ENCODE measurements around the gene C12orf54.
"Not testable (repeated sequence)": the region's sequence is repeated elsewhere in the genome, so short reads cannot be mapped to it uniquely, and the experiment has no call there.

Gene C12orf54

DNA sequence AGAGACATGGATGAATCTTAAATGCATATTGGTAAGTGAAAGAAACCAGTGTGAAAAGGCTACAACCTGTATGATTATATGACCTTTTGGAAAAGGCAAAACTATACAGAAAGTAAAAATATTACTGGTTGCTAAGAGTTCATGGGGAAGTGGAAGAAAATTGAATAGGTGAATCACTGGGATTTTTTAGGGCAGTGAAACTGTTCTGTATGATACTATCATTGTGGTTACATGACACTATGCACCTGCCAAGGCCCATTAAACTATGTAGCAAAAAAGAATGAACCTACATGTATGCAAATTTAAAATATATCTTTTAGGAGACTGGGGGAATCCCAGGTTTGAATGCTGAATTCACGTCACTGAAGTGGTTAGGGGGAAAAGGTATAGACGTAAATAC, 30.6 kb downstream of the C12orf54 start:
- no peak for DNase-seq

DNA sequence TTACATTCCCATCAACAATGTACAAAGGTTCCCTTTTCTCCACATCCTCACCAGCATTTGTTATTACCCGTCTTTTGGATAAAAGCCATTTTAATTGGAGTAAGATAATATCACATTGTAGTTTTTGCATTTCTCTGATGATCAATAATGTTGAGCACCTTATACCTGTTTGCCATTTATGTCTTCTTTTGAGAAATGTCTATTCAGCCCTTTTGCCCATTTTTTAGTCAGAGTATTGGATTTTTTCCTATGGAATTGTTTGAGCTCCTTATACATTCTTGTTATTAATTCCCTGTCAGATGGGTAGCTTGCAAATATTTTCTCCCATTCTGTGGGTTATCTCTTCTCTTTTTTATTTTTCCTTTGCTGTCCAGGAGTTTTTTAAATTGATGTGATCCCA, 32.4 kb downstream of the C12orf54 start:
- DNase-seq = no peak

DNA sequence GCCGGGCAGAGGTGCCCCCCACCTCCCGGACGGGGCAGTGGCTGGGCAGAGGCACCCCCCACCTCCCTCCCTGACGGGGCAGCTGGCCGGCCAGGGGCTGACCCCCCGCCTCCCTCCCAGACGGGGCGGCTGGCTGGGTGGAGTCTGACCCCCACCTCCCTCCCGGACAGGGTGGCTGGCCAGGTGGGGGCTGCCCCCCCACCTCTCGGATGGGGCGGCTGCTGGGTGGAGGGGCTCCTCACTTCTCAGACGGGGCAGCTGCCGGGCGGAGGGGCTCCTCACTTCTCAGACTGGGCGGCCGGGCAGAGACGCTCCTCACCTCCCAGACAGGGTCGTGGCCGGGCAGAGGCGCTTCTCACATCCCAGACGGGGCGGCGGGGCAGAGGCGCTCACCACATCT, 38.1 kb downstream of the C12orf54 start:
- not testable (repeated sequence) for DNase-seq

DNA sequence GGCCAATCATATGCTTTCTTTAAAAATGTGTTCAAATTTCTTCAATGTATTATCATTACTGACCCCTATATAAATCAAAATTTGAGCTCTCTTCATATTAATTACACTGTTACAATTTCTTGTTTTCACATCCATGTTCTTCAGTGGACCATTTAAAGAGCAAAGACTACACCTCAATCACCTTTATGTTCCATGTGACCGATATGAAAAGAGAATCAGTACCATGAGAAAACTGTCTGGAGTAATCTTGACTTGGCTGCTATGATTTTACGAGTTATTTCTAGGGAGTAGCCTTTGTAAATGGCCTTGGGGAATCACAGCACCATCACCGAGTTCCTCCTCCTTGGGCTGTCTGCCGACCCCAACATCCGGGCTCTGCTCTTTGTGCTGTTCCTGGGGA, 43.0 kb downstream of the C12orf54 start, which contains the start of gene OR8S1:
OR8S1 (plus strand) TSS at position 301 of the 400 bp plus-strand sequence; CDS start at position 301, 0 bp downstream.
- no peak for DNase-seq

DNA sequence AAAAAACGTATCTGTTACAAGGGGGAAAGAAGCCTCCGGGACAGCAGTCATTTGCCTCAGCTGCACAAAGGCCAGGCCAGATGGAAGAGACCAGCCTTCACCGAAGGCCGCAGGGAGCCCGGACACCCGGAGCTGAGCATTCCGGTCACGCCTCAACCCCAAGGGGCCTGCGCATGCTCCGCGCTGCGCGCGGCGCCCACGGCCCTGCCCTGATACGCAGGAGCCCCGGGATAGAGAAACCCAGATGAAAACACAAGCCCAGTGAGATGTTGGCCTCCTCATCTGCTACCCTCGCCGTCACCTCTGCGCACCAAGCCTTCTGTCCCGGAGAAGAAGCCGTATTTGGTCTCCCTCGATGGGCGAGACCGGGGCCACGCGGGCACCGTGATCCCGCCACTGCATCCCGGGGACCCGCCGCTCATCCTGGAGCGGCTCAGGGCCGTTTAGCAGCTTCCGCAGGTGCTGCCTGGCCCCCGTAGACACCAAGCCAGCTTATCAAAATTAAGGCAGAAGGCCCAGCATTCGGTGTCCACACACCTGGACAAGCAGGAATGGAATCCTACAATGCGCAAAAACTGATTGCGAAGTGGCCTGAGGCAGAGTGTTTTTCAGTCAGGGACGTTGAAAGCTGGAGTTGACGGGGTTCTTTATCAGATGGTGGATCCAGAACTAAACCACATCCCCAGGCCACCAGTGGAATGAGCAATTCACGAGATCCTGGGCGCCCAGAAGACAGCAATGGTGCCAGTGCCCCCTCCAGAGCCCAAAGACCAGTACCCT, 45.8 kb downstream of the C12orf54 start:
- no peak for DNase-seq

DNA sequence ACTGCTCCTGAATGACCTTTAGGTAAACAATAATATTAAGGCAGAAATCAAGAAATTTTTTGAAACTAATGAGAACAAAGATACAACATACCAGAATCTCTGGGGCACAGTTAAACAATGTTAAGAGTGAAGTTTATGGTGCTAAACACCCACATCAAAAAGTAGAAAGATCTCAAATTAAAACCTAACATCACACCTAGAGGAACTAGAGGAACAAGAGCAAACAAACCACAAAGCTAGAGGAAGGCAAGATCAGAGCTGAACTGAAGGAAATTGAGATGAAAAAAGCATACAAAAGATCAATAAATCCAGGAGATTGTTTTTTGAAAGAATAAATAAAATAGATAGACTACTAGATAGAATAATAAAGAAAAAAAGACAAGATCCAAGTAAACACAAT, 50.3 kb downstream of the C12orf54 start:
- DNase-seq = no peak

DNA sequence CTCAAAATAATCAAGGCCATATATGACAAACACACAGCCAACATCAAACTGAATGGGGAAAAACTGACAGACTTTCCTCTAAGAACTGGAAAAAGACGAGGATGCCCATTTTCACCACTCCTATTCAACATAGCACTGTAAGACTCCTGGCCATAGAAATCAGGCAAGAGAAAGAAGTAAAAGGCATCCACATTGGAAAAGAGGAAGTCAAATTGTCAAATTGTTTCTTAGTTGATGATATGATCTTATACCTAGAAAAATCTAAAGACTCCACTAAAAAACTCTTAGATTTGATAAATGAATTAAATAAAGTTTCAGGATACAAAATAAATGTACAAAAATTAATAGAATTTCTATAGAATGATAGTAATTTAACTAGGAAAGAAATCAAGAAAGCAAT, 54.3 kb downstream of the C12orf54 start:
- DNase-seq = no peak

DNA sequence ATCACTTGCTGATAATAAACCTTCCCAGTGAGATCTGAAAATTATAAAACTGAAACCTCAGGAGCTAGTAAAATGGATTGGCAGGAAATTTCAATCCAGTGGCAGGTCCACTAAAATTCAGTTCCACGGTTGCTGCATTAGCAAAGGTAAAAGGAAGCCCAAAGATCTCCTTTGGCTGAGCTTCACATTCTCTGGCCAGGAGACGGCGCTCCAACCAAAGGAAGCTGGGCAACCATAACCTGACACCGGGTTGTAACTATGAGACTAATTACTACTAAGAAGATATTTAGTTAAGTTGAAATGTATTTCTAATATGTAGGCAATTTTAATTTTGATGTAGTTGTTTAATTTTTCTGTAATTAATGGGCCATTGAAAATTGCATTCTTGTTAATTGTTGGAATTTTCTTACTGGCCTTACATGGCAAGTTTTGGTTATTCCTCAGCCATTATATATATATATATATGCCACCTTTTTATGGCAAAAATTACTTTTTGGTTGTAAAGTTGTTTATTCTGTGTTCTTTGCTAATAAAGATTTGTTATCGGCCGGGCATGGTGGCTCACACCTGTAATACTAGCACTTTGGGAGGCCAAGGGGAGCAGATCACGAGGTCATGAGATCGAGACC, 60.1 kb downstream of the C12orf54 start:
- DNase-seq = peak; percentile 0

DNA sequence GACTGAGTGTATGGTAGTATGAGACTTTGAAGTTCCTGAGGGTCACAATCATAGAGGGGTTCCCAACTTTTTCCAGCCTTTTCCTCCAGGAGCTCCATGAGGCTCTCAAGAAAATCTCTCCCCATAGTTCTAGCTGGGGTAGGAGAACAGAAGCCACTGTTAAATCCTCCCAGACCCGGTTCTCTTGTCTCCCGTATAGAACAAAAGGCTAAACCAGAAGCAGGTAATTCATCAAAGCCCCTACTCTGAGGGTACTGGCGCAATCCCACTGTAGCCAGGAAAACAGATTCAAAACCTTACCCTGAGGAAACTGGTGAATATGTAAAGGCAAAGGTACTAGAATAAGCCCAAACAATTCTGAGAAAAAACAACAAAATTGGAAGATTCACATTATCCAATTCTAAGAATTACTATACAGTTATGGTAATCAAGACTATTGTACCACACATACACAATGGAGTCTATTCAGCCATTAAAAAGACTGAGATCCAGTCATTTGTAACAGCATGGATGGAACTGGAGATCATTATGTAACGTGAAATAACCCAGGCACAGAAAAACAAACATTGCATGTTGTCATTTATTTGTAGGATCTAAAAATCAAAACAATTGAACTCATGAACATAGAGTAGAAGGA, 63.7 kb downstream of the C12orf54 start:
- DNase-seq = no peak
